ENCODE results near the gene PRR19. TPM values are rescaled to one million over a fixed set of nuclear protein-coding genes. Genes with fewer than 3 reads are reported as not detected.

The PRR19 gene
- total RNA-seq, 1 experiment from 2014 or later = 3.2 TPM

GRCh38 chr19:42280815-42281145, 21.2 kb upstream of the PRR19 start:
- Histone ChIP-seq H2BK5ac (ENCODE audit: insufficient read length, low read length) (no peak overlapping the region), H3K27me3 (ENCODE audit: insufficient read depth, low read length) (no peaks in the 10 kb centered on the region), H3K9ac (ENCODE audit: extremely low read depth, insufficient read length, low read length) (no peak overlapping the region), H3K4me1 (ENCODE audit: insufficient read depth, low read length) (peaks cover 8% of the 10 kb centered on the region; the same call in 1 of the 2 replicates), H2AFZ (ENCODE audit: low read length) (no peak overlapping the region), H4K5ac (ENCODE audit: insufficient read length, low read depth, low read length) (no peak overlapping the region), H3K4me2 (ENCODE audit: insufficient read depth, insufficient read length, low read length) (peak overlapping the region; percentile 7), H2BK12ac (ENCODE audit: insufficient read length, low read depth, low read length) (no peak overlapping the region), H3K18ac (ENCODE audit: insufficient read length, low read depth, low read length) (no peak overlapping the region), H2BK120ac (ENCODE audit: low read depth, low read length, poor library complexity, severe bottlenecking) (no peak overlapping the region), H3K23ac (ENCODE audit: insufficient read length, low read depth, low read length) (no peak overlapping the region), H3K4ac (ENCODE audit: low read depth, low read length) (no peak overlapping the region), H3K79me2 (ENCODE audit: insufficient read depth, low read length) (peaks cover 3% of the 10 kb centered on the region; the same call in 1 of the 2 replicates), H4K8ac (replicated peaks; ENCODE audit: insufficient read length, low read depth, low read length) (no peak overlapping the region), H3K79me1 (ENCODE audit: insufficient read depth, low read depth, low read length, poor library complexity, severe bottlenecking) (peaks cover 6% of the 10 kb centered on the region), H4K91ac (ENCODE audit: insufficient read length, low read depth, low read length) (no peak overlapping the region), H2BK20ac (ENCODE audit: low read depth, low read length, poor library complexity, severe bottlenecking) (no peak overlapping the region), H3K27ac (ENCODE audit: insufficient read length, low read depth, low read length) (no peak overlapping the region), H2BK15ac (ENCODE audit: low read depth, low read length) (no peak overlapping the region), H2AK5ac (ENCODE audit: insufficient read length, low read length) (no peak overlapping the region), H3K56ac (ENCODE audit: insufficient read length, low read depth, low read length) (no peak overlapping the region), H3T11ph (ENCODE audit: low read length) (no peak overlapping the region), H4K20me1 (ENCODE audit: control insufficient read depth, insufficient read depth, insufficient read length) (peaks cover 3% of the 10 kb centered on the region), H3K9me3 (ENCODE audit: control insufficient read depth, low read depth, low read length) (no peaks in the 10 kb centered on the region), H3K14ac (ENCODE audit: insufficient read depth, low read length) (no peak overlapping the region), H3K23me2 (ENCODE audit: insufficient read length, low read depth, low read length, poor library complexity, severe bottlenecking) (peaks cover 19% of the 10 kb centered on the region)
- Mint-ChIP-seq H3K27ac (no peak overlapping the region), H3K27me3 (ENCODE audit: low read depth) (no peaks in the 10 kb centered on the region; the same call in 1 of the 2 replicates), H3K9me3 (no peaks in the 10 kb centered on the region; a peak in 2 of 5 replicates), H3K36me3 (ENCODE audit: insufficient read depth in 1 of 3, low read depth in 3 of 3) (peaks cover 0 to 3% (median under 1%) of the 10 kb centered on the region in 3 experiments; a peak in 3 of 7 replicates), H3K4me1 (peaks cover 37 to 43% of the 10 kb centered on the region in 2 experiments), H3K4me3 (peak overlapping the region; percentile 57 to 85; a peak in 4 of 5 replicates)
- no CpG with 5 or more reads among the region's 20 CpGs for WGBS (ENCODE audit: extremely low coverage, insufficient read length, low lambda C conversion rate)
- TF ChIP-seq CTCF (conservative IDR thresholded peaks at IDR 0.05) = no peak
- DNase-seq = no peak
